HepG2 (cell line): ENCODE measurements around the gene WDSUB1. TPM values are rescaled to one million over a fixed set of nuclear protein-coding genes. Genes with fewer than 3 reads are reported as not detected.

Source experiments
- GPN1 ChIP-seq: sonication (generic); formaldehyde crosslinking; IDR thresholded peaks from 2 replicates; pipeline ENCODE4 v1.5.1; 2020; ENCODE audit warnings: missing genetic modification reagents, borderline replicate concordance
- MZF1 ChIP-seq: sonication (generic); formaldehyde crosslinking; IDR thresholded peaks from 2 replicates; pipeline ENCODE4 v1.8.1; 2023; ENCODE audit warnings: mild to moderate bottlenecking, missing genetic modification reagents, borderline replicate concordance
- RERE ChIP-seq: IDR thresholded peaks from 2 replicates; pipeline ENCODE4 v1.6.1; 2016; ENCODE audit warnings: low read depth, missing genetic modification reagents, missing compliant biosample characterization
- SNAI1 ChIP-seq: sonication (generic); formaldehyde crosslinking; IDR thresholded peaks from 2 replicates; pipeline ENCODE4 v1.5.0; 2020; ENCODE audit warnings: mild to moderate bottlenecking, missing genetic modification reagents, borderline replicate concordance
- SRSF1 ChIP-seq: fragments of 200-400 bp; formaldehyde crosslinking; optimal IDR thresholded peaks from 2 replicates; pipeline ENCODE3; 2017; ENCODE audit warnings: mild to moderate bottlenecking, low read depth, low read length, moderate library complexity
- ZNF205 ChIP-seq: IDR thresholded peaks from 2 replicates; pipeline ENCODE4 v1.6.1; 2018; ENCODE audit warnings: missing biosample characterization, missing genetic modification reagents
- ZNF513 ChIP-seq: sonication (generic); formaldehyde crosslinking; conservative IDR thresholded peaks from 2 replicates; pipeline ENCODE4 v1.5.0; 2020; ENCODE audit warnings: missing genetic modification reagents
- ZNF678 ChIP-seq: sonication (generic); formaldehyde crosslinking; IDR thresholded peaks from 2 replicates; pipeline ENCODE4 v1.4.0; 2020; ENCODE audit warnings: mild to moderate bottlenecking, missing genetic modification reagents
- ZNF7 ChIP-seq: IDR thresholded peaks from 2 replicates; pipeline ENCODE4 v1.6.1; 2016; ENCODE audit warnings: missing biosample characterization, missing genetic modification reagents
- ZNF781 ChIP-seq: sonication (generic); formaldehyde crosslinking; IDR thresholded peaks from 2 replicates; pipeline ENCODE4 v1.5.1; 2020; ENCODE audit warnings: borderline replicate concordance, mild to moderate bottlenecking, missing genetic modification reagents; ENCODE audit errors: not compliant biosample characterization
- polyA plus RNA-seq, 8 experiments: library from polyadenylated mRNA; depleted of rRNA in 3 of 8; stranded (reverse) in 7 of 8; unstranded in 1 of 8; fragments of >200 nt; fragmentation: Illumina TruSeq in 4 of 8; extraction: Trizol in 4 of 8; gene quantifications; 2 replicates each; pipeline versions ENCODE4 v1.2.1 to v1.2.3, GENCODE V29; 2011 to 2016; ENCODE audit warnings: low read depth in 4 of 8, missing spikeins in 1 of 8, mixed read lengths in 1 of 8; ENCODE audit not compliant: insufficient read depth in 1 of 8
- total RNA-seq, 5 experiments: library from RNA; depleted of rRNA; stranded (reverse); fragments of >200 nt; fragmentation: Illumina TruSeq; extraction: Trizol; gene quantifications; 2 replicates each; pipeline ENCODE4 v1.2.3, GENCODE V29; 2016; ENCODE audit warnings: low read depth in 1 of 5
- TF ChIP-seq, protein P1 (sequence below): sonication (generic); formaldehyde crosslinking; IDR thresholded peaks from 2 replicates; pipeline ENCODE4 v1.5.0; 2020; ENCODE audit warnings: mild to moderate bottlenecking, missing genetic modification reagents, borderline replicate concordance

WDSUB1 gene
- total and polyA plus RNA-seq, 2 of the 13 experiments (the other 11 are each of a cell fraction or from before 2014, with no cell fraction given), result 10.1 to 10.7 TPM

DNA sequence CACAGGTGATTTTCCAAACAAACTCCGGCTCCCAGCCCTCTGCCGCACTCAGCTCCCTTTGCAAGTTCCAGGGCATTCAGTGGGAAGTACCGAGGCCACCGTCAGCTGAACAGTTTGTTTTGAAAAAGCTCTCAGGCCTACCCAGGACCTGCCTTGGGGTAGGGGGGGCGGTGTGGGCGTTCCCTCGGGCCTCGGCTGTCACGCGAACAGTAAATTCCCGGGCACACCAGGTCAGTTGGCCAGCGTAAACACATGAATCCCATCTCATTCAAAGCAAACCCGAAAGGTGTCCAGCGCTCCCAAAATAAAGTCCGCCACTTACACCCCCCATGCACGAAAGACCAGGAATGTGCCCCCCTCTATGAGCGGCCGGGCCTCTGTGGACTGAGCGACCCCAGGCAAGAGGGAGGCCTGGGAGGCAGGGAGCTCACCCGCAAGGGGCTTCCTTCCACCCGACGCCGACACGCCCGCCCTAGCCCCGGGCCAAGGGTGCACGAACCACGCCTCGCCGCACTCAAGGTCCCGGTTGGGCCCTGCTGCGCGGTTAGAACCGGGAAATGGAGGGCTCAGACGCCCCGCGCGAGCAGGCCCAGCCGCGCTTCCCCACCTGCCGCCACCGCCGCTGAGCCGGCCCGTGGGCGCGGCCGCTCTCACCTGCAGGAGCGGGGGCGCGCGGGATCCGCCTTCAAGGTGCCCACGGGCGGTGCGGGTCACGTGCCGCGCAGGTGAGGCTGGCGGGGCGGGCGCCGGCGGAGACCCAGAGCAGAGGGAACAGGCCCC, at the start of gene WDSUB1 (continued):
- TF ChIP-seq, protein P1, sequence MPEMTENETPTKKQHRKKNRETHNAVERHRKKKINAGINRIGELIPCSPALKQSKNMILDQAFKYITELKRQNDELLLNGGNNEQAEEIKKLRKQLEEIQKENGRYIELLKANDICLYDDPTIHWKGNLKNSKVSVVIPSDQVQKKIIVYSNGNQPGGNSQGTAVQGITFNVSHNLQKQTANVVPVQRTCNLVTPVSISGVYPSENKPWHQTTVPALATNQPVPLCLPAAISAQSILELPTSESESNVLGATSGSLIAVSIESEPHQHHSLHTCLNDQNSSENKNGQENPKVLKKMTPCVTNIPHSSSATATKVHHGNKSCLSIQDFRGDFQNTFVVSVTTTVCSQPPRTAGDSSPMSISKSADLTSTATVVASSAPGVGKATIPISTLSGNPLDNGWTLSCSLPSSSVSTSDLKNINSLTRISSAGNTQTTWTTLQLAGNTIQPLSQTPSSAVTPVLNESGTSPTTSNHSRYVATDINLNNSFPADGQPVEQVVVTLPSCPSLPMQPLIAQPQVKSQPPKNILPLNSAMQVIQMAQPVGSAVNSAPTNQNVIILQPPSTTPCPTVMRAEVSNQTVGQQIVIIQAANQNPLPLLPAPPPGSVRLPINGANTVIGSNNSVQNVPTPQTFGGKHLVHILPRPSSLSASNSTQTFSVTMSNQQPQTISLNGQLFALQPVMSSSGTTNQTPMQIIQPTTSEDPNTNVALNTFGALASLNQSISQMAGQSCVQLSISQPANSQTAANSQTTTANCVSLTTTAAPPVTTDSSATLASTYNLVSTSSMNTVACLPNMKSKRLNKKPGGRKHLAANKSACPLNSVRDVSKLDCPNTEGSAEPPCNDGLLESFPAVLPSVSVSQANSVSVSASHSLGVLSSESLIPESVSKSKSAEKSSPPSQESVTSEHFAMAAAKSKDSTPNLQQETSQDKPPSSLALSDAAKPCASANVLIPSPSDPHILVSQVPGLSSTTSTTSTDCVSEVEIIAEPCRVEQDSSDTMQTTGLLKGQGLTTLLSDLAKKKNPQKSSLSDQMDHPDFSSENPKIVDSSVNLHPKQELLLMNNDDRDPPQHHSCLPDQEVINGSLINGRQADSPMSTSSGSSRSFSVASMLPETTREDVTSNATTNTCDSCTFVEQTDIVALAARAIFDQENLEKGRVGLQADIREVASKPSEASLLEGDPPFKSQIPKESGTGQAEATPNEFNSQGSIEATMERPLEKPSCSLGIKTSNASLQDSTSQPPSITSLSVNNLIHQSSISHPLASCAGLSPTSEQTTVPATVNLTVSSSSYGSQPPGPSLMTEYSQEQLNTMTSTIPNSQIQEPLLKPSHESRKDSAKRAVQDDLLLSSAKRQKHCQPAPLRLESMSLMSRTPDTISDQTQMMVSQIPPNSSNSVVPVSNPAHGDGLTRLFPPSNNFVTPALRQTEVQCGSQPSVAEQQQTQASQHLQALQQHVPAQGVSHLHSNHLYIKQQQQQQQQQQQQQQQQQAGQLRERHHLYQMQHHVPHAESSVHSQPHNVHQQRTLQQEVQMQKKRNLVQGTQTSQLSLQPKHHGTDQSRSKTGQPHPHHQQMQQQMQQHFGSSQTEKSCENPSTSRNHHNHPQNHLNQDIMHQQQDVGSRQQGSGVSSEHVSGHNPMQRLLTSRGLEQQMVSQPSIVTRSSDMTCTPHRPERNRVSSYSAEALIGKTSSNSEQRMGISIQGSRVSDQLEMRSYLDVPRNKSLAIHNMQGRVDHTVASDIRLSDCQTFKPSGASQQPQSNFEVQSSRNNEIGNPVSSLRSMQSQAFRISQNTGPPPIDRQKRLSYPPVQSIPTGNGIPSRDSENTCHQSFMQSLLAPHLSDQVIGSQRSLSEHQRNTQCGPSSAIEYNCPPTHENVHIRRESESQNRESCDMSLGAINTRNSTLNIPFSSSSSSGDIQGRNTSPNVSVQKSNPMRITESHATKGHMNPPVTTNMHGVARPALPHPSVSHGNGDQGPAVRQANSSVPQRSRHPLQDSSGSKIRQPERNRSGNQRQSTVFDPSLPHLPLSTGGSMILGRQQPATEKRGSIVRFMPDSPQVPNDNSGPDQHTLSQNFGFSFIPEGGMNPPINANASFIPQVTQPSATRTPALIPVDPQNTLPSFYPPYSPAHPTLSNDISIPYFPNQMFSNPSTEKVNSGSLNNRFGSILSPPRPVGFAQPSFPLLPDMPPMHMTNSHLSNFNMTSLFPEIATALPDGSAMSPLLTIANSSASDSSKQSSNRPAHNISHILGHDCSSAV (CRISPR knock-in tag), result peak; percentile 91; the same call in 1 of the 2 replicates
- peak; percentile 77 for TF ChIP-seq ZNF678
- TF ChIP-seq ZNF781 (CRISPR knock-in tag), result no peak
- peak; percentile 47; the same call in 1 of the 2 replicates for TF ChIP-seq GPN1
- peak; percentile 24; the same call in 1 of the 2 replicates for TF ChIP-seq ZNF205 (CRISPR knock-in tag)
- no peak for TF ChIP-seq SNAI1
- TF ChIP-seq RERE (CRISPR knock-in tag), result no peak
- TF ChIP-seq SRSF1, result peak; percentile 48
- TF ChIP-seq MZF1 (CRISPR knock-in tag), result no peak
- TF ChIP-seq ZNF513, result no peak
- 0 out of 2 replicates have a peak, but pooled peaks have one; percentile 9 for TF ChIP-seq ZNF7 (CRISPR knock-in tag)
